LHCN-M2 (cell line): Measurements from ENCODE around the gene TMEM59L. TPM values are rescaled to one million over a fixed set of nuclear protein-coding genes. Genes with fewer than 3 reads are reported as not detected.
A peak's percentile ranks its signal among the peaks of the same experiment; 100 is the strongest.

Experiments used
- DNase-seq: peaks from one replicate; pipeline ENCODE4 v3.0.0-alpha.2; 2012; ENCODE audit warnings: low read depth
- total RNA-seq: library from RNA; depleted of rRNA; stranded (reverse); fragments of >200 nt; gene quantifications from 2 replicates; pipeline ENCODE4 v1.2.3, GENCODE V29; 2014

The TMEM59L gene
- total RNA-seq, 1 experiment from 2014 or later: 0.11 TPM

DNA sequence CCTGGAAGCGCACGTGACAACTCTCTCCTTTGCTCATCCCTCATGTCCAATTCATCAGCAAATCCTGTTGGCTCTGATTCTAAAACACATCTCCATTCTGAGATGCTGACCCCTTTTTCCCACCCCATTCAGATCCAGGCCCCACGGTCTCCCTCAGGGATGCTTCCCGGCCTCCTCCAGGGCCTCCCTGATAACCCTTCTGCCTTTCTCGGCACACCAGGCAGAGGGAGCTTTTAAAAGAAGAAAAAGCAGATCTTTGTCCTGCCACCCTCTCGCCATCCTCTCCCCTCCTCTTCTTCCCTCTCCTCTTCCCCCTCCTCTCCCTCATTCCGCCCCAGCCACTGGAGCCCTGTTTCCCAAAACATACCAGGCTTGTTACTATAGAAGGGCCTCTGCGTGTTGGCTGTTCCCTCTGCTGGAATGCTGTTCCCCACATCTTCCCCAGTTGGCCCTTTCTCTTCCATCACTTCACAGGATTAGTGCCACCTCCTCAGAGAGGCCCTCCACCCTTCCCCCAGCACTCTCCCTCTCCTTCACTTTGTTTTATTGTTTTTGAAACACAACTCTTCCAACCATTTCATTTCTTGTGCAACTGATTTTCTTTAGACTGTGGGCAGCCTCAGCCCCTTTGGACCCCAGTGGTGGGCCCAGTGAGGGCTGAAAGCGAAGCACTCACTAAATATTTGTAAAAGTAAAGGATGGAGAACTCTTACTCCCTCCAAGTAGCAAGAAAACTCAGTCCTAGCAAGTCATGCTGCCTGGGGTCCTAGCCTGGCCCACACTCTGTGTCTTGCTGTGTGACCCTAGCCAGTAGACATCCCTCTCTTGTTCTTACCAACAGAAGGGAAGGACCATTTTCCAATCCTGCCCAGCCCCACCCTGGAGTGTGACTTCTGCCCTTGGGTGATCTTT lies 3.6 kb upstream of the TMEM59L start:
- no peak for DNase-seq

DNA sequence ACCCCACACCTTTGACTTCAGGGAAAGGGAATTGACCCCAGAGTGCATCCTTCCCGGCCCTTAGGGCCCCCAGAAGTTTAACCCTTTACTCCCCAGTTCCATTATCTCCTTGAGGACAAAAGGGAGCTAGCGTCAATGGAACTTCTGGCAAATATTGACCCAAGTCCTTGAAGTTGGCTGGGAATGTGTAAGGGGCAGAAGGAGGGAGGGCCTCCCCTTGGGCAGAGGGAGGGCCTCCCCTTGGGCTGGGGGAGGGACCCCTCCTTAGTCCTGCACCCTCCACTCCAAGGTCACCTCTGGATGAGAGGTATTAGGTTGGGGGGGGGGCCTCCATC lies 3.0 kb upstream of the TMEM59L start:
- no peak for DNase-seq

DNA sequence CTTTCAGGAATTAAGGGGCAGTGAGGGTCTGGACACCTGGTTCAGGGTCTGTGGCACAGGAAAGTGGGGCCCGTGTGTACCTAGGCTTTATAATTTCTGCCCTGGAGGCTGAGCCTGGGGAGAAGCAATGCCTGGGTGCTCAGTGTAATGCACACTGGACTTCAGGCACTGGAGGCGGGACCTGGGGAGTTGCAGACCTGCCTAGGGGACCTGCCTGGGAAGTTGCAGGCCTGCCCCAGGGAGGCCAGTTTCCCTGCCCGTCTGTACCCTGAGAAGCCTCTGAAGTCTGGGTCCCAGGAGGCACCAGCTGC lies 2.5 kb upstream of the TMEM59L start:
- no peak for DNase-seq

DNA sequence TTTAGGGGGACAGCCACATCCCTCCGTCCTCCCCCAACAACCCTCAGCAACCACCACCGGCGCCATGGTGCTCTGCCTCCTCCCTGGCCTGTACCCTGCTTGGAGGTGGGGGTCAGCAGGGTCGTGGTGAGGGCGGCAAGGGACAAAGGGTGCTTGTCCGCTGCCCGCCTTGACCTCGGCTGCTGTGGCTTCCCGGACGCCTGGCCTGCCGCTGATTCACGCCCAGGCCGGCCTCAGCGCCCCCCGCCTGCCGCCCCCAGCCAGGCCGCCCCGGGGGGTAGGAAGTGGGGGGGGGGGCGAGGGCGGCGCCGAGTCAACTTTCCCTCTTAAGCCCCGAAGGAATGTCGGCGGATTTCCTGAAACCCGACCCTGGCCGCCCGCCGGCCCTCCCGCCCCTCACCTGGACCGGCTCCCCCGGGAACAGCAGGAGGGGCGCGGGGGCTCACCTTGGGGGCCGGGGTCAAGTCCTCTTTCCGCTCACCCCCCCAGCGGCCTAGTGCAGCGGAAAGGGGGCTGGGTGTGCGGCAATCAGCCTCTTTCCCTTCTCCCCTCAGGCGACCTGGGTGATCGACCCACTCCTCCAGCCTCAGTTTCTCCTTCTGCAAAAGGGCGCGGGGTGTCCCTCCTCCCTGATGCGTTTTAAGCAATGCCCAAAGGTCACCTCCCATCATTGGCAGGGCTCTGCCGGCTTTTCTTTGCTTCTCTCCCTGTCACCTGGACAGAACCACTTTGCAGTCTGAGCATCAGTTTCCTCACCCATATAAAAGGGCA lies 1.9 kb upstream of the TMEM59L start:
- DNase-seq: no peak

DNA sequence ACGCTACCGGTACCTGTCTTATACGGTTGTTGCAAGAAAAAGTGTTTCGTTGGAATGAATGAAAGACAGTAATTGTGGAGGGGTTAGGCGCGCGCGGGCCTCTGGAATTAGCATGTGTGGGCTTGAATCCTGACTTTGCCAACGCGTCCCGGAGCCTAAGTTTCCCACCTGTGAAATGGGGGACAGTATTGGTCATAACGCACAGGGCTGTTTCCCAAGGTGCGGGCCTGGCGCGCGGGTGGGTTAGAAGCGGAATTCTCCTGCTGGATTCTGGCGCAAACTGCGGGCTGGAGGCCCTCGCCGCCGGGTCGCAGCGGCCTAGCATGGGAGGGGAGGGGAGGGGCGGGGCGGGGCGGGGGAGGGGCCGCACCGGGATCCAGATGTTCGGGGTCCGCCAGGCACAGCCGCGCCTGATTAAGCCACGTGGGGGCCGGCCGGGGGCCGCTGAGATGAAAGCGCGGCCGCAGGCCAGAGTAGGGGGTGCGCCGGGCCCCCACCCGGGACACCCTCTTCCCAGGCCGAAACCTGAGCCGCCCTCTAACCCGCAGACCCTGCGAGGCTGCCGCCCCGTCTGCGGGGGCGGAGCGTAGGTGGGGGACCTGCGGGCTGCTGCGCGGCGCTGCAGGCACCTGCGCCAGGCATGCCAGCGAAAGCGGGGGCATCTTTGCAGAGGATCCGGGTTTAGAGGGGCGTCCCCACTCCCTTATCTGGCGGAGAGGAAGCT lies 1.2 kb upstream of the TMEM59L start:
- DNase-seq: no peak

DNA sequence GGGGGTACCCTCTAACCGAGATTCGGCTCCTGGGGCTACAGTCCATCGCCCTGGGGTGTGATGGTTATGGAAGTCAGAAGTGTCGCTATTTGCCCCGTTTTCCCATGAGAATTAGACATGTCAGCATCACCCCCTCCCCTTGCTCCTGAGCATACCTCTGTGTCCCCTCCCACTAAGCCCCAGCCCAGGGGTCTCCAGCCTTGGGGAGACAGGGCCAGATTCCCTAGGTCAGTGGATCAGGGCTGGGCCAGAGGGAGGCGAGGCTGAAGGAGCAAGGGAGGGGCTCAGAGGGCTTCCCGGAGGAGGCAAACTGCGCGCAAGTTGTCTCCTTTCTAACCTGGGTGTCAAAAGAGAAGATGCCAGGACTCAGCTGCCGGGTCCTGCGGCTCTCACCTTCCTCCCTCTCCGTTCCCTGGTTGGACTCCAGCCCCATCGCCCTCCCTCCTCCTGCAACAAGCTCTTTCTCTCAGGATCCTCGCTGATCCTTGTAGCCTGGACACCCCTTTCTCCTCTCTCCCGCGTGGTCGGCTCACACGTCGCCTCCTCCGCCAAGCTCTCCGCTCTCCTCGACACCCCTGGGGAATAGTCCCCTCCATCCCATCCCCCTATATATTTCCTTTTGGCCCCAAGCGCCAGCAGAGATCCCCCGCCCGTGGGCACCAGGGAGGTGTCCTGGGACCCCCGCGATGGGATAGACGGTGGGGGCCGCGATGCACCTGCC lies 459 bp upstream of the TMEM59L start:
- DNase-seq: no peak

DNA sequence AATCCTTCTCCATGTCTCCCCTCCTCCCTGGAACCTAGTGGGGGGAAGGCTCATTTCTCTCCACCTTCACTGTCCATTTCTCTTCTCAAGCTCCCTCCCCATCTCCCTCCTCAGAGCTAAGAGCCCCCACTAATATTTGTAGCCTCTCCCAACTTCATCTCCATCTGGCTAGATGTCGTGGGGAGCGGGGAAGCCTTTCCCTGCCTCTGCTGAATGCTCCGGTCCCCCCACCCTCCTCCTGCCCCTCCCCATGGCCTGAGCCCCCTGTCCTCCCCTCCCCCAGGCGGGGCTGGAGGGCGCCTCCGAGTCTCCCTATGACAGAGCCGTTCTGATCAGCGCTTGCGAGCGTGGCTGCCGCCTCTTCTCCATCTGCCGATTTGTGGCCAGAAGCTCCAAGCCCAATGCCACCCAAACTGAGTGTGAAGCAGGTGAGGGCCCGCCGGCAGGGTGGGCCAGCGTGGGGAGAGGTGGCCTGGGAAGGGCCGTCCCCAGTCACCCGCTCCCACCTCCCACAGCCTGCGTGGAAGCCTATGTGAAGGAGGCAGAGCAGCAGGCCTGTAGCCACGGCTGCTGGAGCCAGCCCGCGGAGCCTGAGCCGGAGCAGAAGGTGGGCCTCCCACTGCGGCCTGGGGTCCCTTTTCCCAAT lies 1.0 kb downstream of the TMEM59L start:
- no peak for DNase-seq

DNA sequence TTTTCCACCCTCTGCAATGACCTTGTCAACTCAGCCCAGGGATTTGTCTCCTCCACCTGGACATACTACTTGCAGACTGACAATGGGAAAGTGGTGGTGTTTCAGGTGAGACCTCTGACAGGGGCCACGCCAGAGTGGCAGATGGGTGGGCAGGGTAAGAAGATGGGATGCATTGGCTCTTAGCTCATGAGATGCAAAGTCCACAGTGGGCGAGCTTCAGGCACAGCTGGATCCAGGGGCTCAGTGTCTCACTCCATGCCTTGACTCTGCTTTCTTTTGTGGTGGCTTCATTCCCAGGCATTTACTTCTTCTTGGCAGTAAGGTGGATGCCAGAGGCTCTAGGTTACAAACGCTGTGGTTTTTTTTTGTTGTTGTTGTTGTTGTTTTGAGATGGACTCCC lies 3.4 kb downstream of the TMEM59L start:
- DNase-seq: no peak

DNA sequence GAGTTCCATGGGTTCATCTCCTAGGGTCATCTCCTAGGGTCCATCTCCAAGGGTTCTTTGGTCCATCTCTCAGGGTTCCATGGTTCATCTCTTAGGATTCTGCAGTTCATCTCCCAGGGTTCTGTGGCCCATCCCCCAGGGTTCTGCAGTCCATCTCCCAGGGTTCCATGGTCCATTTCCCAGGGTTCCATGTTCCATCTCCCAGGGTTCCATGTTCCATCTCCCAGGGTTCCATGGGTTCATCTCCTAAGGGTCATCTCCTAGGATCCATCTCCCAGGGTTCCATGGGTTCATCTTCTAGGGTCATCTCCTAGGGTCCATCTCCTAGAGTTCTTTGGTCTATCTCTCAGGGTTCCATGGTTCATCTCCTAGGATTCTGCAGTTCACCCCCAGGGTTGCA lies 4.9 kb downstream of the TMEM59L start:
- no peak for DNase-seq

DNA sequence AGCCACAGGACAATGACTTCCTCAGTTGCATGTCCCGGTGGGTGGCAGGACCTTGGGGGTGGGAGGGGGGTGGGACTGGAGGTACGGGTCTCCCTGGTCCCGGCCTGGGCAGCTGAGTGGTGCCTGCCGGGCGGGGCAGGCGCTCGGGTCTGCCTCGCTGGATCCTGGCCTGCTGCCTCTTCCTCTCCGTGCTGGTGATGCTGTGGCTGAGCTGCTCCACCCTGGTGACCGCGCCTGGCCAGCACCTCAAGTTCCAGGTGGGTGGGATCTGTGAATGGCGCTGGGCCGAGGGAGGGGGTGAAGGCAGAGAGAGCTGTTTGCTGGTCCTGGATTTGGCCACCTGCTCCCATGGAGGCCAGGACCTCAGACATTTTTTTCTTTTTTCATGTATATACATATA lies 5.6 kb downstream of the TMEM59L start:
- no peak for DNase-seq

DNA sequence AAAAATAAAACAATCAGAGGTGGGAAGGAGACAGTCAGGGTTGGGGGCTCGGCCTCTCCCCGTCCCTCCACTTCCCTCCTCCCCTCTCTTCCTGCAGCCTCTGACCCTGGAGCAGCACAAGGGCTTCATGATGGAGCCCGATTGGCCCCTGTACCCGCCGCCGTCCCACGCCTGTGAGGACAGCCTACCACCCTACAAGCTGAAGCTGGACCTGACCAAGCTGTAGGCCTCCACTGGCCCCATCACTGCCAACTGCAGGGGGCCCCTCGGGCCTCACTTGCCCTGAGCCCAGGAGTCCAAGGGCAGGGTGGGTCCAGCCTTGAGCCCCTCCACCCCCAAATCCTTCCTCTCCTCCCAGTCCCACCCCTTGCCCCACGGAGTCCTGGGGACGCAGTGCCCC lies 7.6 kb downstream of the TMEM59L start:
- no peak for DNase-seq

DNA sequence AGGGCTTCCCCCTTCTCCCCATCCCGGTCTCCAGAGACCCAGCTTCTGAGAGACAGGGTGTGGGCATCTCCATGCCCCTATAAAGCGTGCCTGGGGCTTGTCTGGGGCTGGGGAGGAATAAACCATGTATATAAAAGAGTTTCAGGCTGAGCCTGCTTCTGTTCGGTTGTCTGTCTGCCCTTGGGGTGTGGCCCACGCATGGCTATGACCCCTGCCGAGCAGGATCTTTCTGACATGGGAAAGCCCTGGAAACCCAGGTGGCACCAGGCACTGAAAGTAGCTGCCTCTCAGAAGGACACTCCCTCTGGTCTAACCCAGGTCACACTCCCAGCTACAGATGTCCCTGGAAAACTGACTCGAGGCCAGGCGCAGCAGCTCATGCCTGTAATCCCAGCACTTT lies 8.2 kb downstream of the TMEM59L start:
- no peak for DNase-seq

DNA sequence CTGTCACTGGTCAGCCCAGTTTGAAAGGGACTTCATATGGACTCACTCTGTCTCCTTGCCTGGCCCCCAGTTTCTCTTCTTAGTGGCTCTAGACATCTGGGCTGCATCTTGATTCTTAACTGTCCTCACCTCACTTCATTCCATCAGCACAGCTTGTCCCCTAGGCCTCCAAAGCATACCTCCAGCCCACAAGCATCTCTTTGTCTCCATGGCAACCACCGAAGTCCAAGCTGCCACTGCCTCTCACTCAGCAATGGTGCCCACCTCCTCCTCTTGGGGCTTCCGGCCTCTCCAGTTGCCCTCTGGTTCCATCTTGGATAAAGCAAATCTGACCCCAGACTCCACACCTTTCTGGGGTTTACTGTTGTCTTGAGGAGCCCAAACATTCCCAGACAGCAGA lies 14.2 kb downstream of the TMEM59L start:
- no peak for DNase-seq

DNA sequence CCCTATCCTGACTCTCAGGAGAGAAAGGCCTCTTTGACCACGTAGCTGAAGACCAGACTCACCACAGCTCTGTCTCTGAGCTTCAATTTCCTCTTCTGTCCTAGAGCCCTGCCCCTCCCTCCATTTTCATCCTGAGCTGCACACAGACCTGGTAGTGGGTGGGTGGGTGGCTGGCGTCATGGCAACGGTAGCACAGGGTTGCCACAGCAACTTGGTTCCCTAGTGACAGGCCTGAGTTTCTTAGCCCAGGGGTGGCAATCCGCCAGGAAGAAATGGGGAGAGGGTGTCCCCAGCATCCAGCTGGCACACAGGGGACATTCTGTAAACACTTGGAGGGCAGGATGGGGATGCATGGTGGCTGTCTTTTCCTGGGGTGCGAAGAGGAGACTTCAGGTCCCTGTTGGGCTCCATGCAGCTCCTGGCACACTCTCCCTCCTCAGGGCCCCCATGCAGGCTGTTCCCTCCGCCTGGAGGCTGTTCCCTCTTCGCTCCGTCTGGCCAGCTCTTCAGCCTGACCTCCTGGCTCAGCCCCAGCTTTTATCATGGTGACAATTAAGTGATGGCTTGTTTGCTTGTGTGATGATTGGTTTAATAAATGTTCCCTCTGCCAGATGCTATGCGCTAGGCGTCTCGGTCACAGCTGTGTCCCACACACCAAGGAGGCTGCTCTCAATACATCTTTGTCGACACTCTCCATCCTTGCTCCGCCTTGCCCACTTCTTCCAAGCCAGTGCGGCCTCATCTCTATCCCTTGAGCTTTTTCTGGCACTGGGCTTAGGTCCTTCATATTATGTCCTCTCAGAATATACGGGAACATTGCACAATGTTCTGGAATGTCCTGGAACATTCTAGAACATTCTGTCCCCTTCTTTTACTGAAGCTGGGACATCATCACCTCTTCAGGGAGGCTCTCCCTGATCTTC lies 16.8 kb downstream of the TMEM59L start:
- DNase-seq: peak; percentile 46

DNA sequence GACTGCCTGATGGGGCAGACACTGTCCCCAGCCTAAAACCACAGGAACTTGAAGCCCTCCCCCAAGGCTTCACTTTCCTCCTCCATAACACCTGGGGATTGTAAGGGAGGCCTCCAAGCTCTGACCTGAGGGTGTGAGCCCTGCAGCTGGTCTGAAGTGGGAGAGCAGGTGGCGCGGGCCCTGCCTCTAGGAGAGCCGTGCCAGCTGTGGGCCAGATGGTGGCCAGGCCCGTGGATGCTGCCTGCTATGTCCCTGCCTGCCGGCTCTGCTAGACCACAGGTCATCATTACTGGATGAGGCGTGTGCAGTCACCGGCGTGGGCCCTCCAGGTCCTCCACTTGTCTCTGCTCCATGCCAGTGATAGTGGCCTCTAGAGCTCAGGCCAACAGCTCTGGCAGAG lies 20.7 kb downstream of the TMEM59L start:
- no peak for DNase-seq

DNA sequence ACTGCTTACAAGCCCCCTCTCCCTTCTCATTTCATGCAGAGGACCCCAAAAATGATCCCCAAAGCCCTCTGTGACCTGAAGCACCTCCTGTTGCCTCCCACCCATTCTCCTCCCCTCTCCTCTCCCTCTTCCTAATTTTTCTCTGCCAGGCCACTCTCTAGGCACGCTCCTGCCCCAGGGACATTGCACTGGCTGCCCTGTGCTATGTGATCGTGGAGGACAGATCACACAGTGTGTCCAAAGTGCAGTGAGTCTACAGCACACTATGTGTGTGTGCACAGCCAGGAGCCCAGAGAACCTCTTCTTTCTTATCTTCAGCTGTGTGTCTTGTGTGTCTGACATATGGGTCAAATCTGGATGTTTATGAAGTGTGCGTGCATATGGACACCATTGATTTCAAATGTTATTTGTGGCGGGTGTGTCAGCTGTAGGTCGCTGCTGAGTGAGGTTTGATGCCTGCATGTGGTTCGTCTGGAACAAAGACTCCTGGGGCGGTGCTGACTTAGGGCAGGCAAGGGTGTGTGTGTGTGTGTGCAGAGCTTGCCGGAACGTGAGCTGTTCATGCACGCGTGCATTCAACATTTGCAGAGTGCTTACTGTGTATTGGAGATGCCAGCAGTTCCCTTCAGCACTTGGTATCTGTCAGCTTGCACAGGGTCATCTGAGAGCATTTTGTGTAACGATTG lies 22.1 kb downstream of the TMEM59L start:
- DNase-seq: no peak

DNA sequence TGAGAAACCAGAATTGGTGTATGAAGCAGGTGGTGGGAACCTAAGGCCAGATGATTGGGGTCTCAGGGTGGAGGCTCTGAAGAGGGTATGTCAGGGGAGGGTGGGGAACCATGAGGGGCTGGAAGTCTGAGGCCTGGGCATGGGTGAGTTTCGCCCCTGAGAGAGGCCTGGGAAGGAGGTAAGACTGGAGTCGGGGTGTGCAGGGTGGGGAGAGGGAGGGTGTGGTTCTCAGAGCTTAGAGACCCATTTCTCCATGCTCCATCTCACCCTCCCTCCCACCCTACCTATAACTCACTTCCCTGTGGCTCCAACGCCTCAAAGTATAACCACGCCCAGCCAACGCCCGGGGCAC lies 23.1 kb downstream of the TMEM59L start:
- DNase-seq: no peak

DNA sequence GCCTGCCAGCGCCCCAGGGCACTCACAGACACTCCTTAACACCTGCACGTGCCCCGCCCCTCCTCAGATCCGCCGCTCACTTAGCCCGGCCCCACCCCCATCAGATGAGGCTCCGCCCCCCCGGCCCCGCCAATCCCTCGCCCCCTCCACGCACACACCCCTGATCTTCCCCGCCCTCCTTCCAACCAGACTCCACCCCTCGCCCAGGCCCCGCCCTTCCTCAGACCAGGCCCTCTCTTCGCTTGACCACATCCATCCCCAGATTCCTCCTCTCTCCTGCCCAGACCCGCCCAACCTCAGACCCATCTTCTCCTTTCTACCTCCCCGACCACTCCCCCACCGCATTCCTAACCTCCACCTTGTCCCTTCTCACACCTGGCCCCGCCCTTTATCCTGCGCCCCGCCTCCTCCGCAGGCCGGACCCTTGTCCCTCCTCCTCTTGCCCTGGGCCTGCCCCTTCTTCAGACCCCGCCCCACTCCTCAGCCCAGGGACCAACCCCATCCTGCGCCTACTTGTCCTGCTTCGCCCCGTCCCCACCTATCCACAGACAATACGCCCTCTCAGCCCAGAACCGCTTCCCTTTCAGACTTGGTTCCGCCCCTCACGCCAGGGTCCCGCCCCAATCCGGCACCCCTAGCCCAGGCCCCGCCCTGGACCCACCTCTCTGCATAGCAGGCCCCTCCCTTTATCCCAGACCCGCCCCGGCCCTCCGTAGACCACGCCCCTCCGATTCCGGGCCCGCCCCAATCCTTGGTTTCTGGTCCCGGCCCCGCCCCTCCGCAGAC lies 23.7 kb downstream of the TMEM59L start:
- peak; percentile 89 for DNase-seq
